IgD-negative memory B cell (primary cell): Measurements from ENCODE around the gene SMIM22. TPM values are rescaled to one million over a fixed set of nuclear protein-coding genes. Genes with fewer than 3 reads are reported as not detected.
A peak's percentile ranks its signal among the peaks of the same experiment; 100 is the strongest.

Source experiments
- H3K27ac Mint-ChIP-seq, 3 donors: one replicate each; pipeline ENCODE4 v1.8.0; 2020 to 2022; ENCODE audit warnings: mild to moderate bottlenecking in 3 of 3, mixed read lengths in 3 of 3, moderate library complexity in 1 of 3
- H3K27me3 Mint-ChIP-seq: one replicate; pipeline ENCODE4 v1.8.0; 2021; ENCODE audit warnings: mixed read lengths
- H3K36me3 Mint-ChIP-seq: one replicate; pipeline ENCODE4 v1.8.0; 2020; ENCODE audit warnings: mild to moderate bottlenecking, mixed read lengths
- H3K4me1 Mint-ChIP-seq, 3 donors: one replicate each; pipeline ENCODE4 v1.8.0; 2020 to 2022; ENCODE audit warnings: mixed read lengths in 3 of 3, mild to moderate bottlenecking in 1 of 3
- H3K4me3 Mint-ChIP-seq, 4 donors: one replicate each; pipeline ENCODE4 v1.8.0; 2020 to 2022; ENCODE audit warnings: mild to moderate bottlenecking in 4 of 4, mixed read lengths in 4 of 4, moderate library complexity in 3 of 4
- H3K9me3 Mint-ChIP-seq, 3 donors: one replicate each; pipeline ENCODE4 v1.8.0; 2020 to 2021; ENCODE audit warnings: mixed read lengths in 3 of 3, mild to moderate bottlenecking in 1 of 3
- polyA plus RNA-seq: library from polyadenylated mRNA; unstranded; fragments of 300-500 nt; fragmentation: Illumina TruSeq; gene quantifications from one replicate; pipeline ENCODE4 v1.2.3, GENCODE V29; 2021

The SMIM22 gene, protein sequence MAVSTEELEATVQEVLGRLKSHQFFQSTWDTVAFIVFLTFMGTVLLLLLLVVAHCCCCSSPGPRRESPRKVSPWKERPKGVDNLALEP
- not detected for polyA plus RNA-seq

GRCh38 chr16:4795181-4795827 lies at the start of gene SMIM22:
Gene SMIM22, plus strand, starts transcription at chr16:4795369. Its CDS starts 366 bp downstream, at chr16:4795735.
- H3K4me1 Mint-ChIP-seq = peaks cover 0 to 2% (median under 1%) of the 10 kb centered on the region in 3 donors
- H3K4me3 Mint-ChIP-seq = no peak within 1 kb of the TSS
- H3K27ac Mint-ChIP-seq = no peak within 1 kb of the TSS

DNA sequence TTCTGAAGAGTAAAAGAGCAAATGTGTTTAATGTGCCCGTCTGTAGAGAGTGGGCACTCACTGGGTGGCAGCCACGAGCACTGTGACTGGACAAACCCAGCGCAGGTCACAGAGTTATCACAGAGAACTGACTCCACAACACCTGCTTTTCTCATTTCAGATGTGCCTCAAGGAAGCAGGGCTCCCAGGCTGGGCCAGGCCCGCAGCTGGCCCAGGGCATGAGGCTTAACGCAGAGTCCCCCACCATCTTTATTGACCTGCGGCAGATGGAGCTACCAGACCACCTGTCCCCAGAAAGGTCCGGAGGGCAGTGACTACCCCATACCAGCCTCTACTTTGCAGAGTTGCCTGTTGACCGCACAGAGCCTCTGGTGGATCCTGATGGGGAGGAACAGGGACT lies 49.0 kb upstream of the SMIM22 start:
- H3K4me3 Mint-ChIP-seq = peak overlapping the region in 1 of 4 donors; percentile 79
- H3K27me3 Mint-ChIP-seq = peaks cover 9% of the 10 kb centered on the region
- peaks cover 2% of the 10 kb centered on the region for H3K36me3 Mint-ChIP-seq
- peaks cover 5 to 15% (median 7%) of the 10 kb centered on the region in 3 donors for H3K4me1 Mint-ChIP-seq
- no peaks in the 10 kb centered on the region for H3K9me3 Mint-ChIP-seq
- H3K27ac Mint-ChIP-seq = no peak overlapping the region

More at GRCh38 chr16:4795181-4795827, at the start of gene SMIM22:
- no peaks in the 10 kb centered on the region for H3K36me3 Mint-ChIP-seq
- peaks cover 3% of the 10 kb centered on the region for H3K27me3 Mint-ChIP-seq
- no peaks in the 10 kb centered on the region for H3K9me3 Mint-ChIP-seq

- Mint-ChIP-seq H3K4me3 (no peak overlapping the region), H3K27ac (no peak overlapping the region), H3K36me3 (peaks cover 2% of the 10 kb centered on the region), H3K9me3 (no peaks in the 10 kb centered on the region), H3K4me1 (peaks cover 5 to 15% (median 7%) of the 10 kb centered on the region in 3 donors), H3K27me3 (peaks cover 9% of the 10 kb centered on the region)
Observed at GRCh38 chr16:4746991-4747574, 48.1 kb upstream of the SMIM22 start.

GRCh38 chr16:4747906-4748681 lies 47.1 kb upstream of the SMIM22 start:
- Mint-ChIP-seq H3K9me3 (no peaks in the 10 kb centered on the region), H3K27ac (peak overlapping the region in 1 of 3 donors; percentile 31), H3K4me3 (peak overlapping the region in 2 of 4 donors; percentile 3 to 54), H3K27me3 (peaks cover 4% of the 10 kb centered on the region), H3K36me3 (peaks cover 2% of the 10 kb centered on the region), H3K4me1 (peaks cover 5 to 15% (median 7%) of the 10 kb centered on the region in 3 donors)

DNA sequence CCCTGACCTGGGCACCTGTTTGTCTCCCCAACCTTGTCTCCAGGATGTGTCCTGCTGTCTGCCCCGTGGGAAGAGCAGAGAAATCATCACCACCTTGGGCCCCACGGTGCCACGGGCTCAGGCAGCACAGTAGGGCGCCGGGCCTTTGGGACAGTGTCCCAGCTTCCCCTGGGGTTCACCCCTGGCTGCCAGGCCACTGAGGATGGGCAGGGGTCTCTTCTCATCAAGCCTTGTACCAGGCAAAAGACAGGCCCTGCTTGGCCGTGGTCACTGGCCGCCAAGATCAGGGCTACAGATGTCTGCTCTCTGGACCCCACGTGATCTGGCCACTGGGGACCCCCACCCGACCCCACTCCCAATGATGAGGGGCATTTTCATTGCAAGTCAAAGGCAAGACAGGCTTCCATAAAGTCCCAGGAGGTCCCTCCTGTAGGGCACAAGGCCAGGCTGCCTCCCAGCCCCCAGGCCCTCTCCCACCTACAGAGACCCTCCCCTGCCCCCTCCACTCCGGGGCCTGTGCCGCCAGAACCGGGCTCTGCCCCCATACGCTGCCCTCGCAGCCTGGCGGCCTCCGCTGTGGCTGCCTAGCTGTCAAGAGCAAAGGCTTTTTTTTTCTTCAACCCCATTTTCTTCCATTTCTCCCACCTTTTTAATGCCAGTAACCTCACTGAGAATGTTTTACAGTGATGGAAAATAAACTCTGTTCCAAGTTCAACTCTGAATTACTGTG lies 46.3 kb upstream of the SMIM22 start:
- Mint-ChIP-seq H3K9me3 (no peaks in the 10 kb centered on the region), H3K4me3 (peak overlapping the region in 1 of 4 donors; percentile 55), H3K36me3 (no peaks in the 10 kb centered on the region), H3K4me1 (peaks cover 5 to 13% (median 7%) of the 10 kb centered on the region in 3 donors), H3K27me3 (no peaks in the 10 kb centered on the region), H3K27ac (no peak overlapping the region)

DNA sequence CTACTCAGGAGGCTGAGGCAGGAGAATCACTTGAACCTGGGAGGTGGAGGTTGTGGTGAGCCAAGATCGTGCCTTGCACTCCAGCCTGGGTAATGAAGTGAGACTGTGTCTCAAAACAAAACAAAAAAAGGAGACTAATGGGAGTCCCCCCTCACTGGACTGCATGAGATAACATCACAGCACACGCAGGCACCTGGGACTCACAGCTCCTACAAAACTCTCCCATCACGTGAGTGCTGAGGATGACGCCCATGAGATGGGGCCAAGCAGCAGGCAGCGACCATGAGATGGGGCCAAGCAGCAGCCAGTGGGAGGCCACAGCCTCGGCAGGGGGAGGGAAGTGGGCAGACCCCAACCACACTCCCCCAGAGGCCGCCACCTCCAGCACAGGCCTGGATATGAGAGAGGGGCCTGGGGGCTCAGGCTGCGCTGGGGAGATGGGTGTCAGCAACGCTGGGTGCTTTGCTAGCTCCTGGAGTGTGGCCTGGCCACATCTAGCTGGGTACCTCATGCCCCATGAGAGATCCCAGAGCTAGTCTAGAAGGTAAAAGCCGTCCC lies 45.4 kb upstream of the SMIM22 start:
- H3K9me3 Mint-ChIP-seq = no peaks in the 10 kb centered on the region
- no peak overlapping the region for H3K27ac Mint-ChIP-seq
- peaks cover 5 to 11% (median 7%) of the 10 kb centered on the region in 3 donors for H3K4me1 Mint-ChIP-seq
- no peak overlapping the region for H3K4me3 Mint-ChIP-seq
- no peaks in the 10 kb centered on the region for H3K36me3 Mint-ChIP-seq
- no peaks in the 10 kb centered on the region for H3K27me3 Mint-ChIP-seq

GRCh38 chr16:4750896-4751295 lies 44.3 kb upstream of the SMIM22 start:
- Mint-ChIP-seq H3K27ac (no peak overlapping the region), H3K36me3 (peaks cover 4% of the 10 kb centered on the region), H3K4me1 (peaks cover 7 to 11% (median 7%) of the 10 kb centered on the region in 3 donors), H3K27me3 (no peaks in the 10 kb centered on the region), H3K9me3 (no peaks in the 10 kb centered on the region), H3K4me3 (no peak overlapping the region)

DNA sequence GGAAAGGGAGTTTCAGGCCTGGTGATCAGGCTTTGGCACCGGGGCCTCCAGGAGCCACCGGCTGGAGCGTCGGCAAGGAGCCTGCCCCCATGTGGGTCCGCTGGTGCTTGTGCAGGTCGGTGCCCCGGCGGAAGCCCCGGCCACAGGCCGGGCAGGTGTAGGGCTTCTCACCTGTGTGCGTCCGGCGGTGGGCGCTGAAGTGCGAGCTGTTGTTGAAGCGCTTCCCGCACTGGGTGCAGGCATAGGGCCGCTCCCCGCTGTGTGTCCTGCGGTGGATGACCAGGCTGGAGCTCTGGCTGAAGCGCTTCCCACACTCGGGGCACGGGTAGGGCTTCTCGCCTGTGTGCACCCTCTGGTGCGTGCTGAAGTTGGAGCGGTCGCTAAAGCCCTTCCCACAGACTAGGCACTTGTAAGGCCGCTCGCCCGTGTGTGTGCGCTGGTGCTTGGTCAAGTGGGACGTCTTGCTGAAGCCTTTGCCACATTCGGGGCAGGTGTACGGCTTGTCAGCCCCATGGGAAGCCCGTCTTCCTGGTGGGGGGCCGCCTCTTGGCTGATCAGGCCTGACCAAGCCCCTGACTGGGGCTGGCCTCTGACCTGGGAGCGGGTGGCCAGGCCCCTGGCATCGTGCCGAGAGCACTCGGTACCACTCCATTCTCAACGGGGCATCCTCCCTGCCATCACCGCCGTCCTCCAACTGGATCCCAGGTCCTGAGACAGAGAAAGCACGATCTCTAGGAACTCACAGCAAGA lies 42.6 kb upstream of the SMIM22 start:
- H3K27me3 Mint-ChIP-seq = no peaks in the 10 kb centered on the region
- no peak overlapping the region for H3K4me3 Mint-ChIP-seq
- H3K9me3 Mint-ChIP-seq = no peaks in the 10 kb centered on the region
- no peak overlapping the region for H3K27ac Mint-ChIP-seq
- H3K36me3 Mint-ChIP-seq = peaks cover 4% of the 10 kb centered on the region
- peaks cover 5 to 8% (median 6%) of the 10 kb centered on the region in 3 donors for H3K4me1 Mint-ChIP-seq

- Mint-ChIP-seq H3K27me3 (no peaks in the 10 kb centered on the region), H3K36me3 (peaks cover 4% of the 10 kb centered on the region), H3K4me3 (no peak overlapping the region), H3K4me1 (peaks cover 0 to 2% (median 1%) of the 10 kb centered on the region in 3 donors), H3K9me3 (no peaks in the 10 kb centered on the region), H3K27ac (no peak overlapping the region)
Observed at GRCh38 chr16:4753227-4753626, 41.9 kb upstream of the SMIM22 start.

GRCh38 chr16:4754865-4755264 lies 40.3 kb upstream of the SMIM22 start:
- no peaks in the 10 kb centered on the region for H3K9me3 Mint-ChIP-seq
- no peak overlapping the region for H3K4me3 Mint-ChIP-seq
- H3K27ac Mint-ChIP-seq = no peak overlapping the region
- H3K36me3 Mint-ChIP-seq = peaks cover 6% of the 10 kb centered on the region
- no peaks in the 10 kb centered on the region for H3K27me3 Mint-ChIP-seq
- H3K4me1 Mint-ChIP-seq = peaks cover 0 to 2% (median 0%) of the 10 kb centered on the region in 3 donors

DNA sequence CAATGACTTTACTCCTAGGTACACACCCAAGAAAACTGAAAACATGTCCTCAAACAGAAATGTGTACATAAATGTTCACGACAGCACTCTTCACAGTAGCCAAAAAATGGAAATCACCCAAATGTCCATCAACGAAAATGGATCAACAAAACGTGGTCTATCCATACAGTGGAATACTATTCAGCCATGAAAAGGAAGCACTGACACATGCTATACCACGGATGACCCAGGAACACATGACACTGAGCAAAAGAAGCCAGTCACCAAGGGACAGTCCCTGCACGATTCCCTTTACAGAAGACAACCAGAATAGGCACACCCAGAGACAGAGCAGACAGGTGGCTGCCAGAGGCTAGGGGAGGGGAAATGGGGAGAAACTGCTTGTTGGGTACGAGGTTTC lies 39.5 kb upstream of the SMIM22 start:
- Mint-ChIP-seq H3K27ac (no peak overlapping the region), H3K4me3 (no peak overlapping the region), H3K27me3 (no peaks in the 10 kb centered on the region), H3K9me3 (no peaks in the 10 kb centered on the region), H3K36me3 (peaks cover 7% of the 10 kb centered on the region), H3K4me1 (peaks cover 0 to 2% (median 0%) of the 10 kb centered on the region in 3 donors)

DNA sequence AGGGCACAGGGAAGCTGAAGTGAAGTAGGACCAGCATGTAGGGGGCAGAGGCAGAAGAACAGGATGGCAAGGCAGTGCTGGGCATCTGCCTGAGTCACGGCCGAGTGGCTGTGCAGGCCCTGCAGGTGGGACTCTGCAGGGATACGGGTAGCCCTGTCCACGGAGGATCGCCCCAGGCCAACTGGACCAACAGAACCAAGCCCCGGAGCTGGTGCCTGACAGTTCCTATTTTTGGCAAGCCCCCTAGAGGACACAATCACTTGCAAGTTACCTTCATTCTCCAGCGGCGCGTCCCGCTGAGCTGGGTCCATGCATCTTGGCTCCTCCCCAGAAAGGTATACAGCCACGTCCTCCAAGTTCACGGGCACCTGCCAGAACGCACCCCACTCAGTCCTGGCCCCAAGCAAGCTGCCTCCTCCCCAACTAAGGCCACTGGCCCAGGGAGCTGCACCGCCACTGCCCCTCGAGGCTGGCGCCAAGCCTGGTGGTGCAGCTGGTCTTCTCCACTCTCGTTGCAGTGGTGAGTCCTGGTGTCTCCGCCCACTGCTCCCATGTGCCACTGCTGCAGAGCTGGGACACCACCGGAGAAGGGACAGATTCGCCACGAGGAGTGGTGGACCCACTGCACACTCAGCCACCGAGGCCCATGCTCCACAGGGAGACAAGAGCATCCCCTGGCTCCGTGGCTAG lies 34.8 kb upstream of the SMIM22 start:
- Mint-ChIP-seq H3K36me3 (peaks cover 7% of the 10 kb centered on the region), H3K4me3 (no peak overlapping the region), H3K4me1 (peaks cover 0 to 9% (median 0%) of the 10 kb centered on the region in 3 donors), H3K9me3 (no peaks in the 10 kb centered on the region), H3K27ac (peak overlapping the region in 1 of 3 donors; percentile 38), H3K27me3 (no peaks in the 10 kb centered on the region)

DNA sequence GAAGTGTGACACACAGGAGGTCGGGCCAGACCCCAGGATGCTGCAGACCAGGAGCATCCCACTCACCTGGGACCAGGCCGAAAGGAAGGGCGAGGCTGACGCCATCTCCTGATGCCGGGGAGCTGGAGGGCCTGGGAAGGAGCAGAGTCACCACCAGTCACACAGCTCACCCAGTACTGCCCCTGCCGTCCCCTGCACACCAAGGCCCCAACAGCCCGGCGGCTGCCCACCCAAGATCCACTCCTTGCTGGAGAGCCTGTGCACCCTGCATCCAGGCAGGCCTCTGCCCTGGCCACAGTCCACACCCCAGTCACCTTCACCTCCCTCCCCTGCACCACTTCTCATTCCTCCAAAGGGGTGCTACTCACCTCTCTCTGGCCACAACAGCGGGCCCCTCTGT lies 33.0 kb upstream of the SMIM22 start:
- Mint-ChIP-seq H3K4me1 (peaks cover 3 to 12% (median 8%) of the 10 kb centered on the region in 3 donors), H3K9me3 (no peaks in the 10 kb centered on the region), H3K36me3 (peaks cover 3% of the 10 kb centered on the region), H3K27ac (no peak overlapping the region), H3K27me3 (no peaks in the 10 kb centered on the region), H3K4me3 (no peak overlapping the region)
